SK-N-SH (cell line): Measurements from ENCODE around the gene CYP27A1.

ENCODE experiments used
- CHD2 ChIP-seq: fragments of 150-350 bp; IDR thresholded peaks from 2 replicates; pipeline ENCODE4 v1.6.1; 2018; ENCODE audit warnings: low read length; ENCODE audit not compliant: partially characterized antibody
- EP300 ChIP-seq, 2 experiments: IDR thresholded peaks; 2 replicates each; pipeline versions ENCODE4 v1.4.0 to v1.6.1; 2012; ENCODE audit warnings: borderline replicate concordance in 1 of 2, low read depth in 1 of 2, low read length in 1 of 2
- EZH2phosphoT487 ChIP-seq: fragments of 200-600 bp; sonication (generic); IDR thresholded peaks from 2 replicates; pipeline ENCODE4 v1.6.1; 2017; ENCODE audit warnings: low read depth, mixed run types, mild to moderate bottlenecking, antibody characterized with exemption, moderate library complexity, borderline replicate concordance
- JUND ChIP-seq: IDR thresholded peaks from 2 replicates; pipeline ENCODE4 v1.4.0; 2012
- NFIC ChIP-seq: IDR thresholded peaks from 2 replicates; pipeline ENCODE4 v1.4.0; 2012; ENCODE audit warnings: borderline replicate concordance
- RXRA ChIP-seq: IDR thresholded peaks from 2 replicates; pipeline ENCODE4 v1.4.0; 2012; ENCODE audit warnings: low read depth, mild to moderate bottlenecking, borderline replicate concordance
- SMC3 ChIP-seq: IDR thresholded peaks from 2 replicates; pipeline ENCODE4 v1.6.1; 2012; ENCODE audit warnings: low read depth, low read length, improper control_type of control experiment
- TAF1 ChIP-seq: IDR thresholded peaks from 2 replicates; pipeline ENCODE4 v1.6.1; 2012; ENCODE audit warnings: low read depth, mild to moderate bottlenecking, low read length, moderate library complexity, borderline replicate concordance
- TF ChIP-seq, protein P1 (sequence below): fragments of 200-600 bp; sonication (generic); IDR thresholded peaks from 2 replicates; pipeline ENCODE4 v1.6.1; 2017; ENCODE audit warnings: antibody characterized with exemption, mild to moderate bottlenecking, moderate library complexity
- TF ChIP-seq, protein P2 (sequence below): IDR thresholded peaks from 2 replicates; pipeline ENCODE4 v1.6.1; 2012; ENCODE audit warnings: mild to moderate bottlenecking, low read depth, low read length, moderate library complexity
- TF ChIP-seq, protein P3 (sequence below): IDR thresholded peaks from 2 replicates; pipeline ENCODE4 v1.4.0; 2012; ENCODE audit warnings: low read depth, borderline replicate concordance
- TF ChIP-seq, protein P4 (sequence below): fragments of 150-350 bp; IDR thresholded peaks from 2 replicates; pipeline ENCODE4 v1.6.1; 2017; ENCODE audit warnings: antibody characterized with exemption, low read length, low read depth, borderline replicate concordance

DNA sequence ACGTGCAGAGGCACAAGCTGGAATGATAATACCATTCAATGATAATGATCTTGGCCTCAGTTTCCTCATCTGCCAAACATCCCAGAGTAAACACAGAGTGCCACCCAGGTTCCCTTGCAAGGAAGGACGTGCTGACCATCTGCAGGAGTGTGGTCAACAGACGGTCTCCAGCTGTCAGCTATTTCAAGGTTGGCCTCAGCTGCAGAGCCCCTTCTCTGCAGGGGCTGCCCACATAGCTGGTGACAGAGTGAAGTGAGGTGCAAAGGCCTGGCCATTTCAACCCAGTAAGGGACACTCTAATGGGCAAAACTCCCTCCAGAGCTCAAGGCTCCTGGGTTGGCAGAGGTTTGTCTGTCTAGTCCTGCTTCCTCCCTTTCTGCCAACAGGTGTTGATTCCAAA, 69.3 kb downstream of the CYP27A1 start:
- TF ChIP-seq, protein P1, sequence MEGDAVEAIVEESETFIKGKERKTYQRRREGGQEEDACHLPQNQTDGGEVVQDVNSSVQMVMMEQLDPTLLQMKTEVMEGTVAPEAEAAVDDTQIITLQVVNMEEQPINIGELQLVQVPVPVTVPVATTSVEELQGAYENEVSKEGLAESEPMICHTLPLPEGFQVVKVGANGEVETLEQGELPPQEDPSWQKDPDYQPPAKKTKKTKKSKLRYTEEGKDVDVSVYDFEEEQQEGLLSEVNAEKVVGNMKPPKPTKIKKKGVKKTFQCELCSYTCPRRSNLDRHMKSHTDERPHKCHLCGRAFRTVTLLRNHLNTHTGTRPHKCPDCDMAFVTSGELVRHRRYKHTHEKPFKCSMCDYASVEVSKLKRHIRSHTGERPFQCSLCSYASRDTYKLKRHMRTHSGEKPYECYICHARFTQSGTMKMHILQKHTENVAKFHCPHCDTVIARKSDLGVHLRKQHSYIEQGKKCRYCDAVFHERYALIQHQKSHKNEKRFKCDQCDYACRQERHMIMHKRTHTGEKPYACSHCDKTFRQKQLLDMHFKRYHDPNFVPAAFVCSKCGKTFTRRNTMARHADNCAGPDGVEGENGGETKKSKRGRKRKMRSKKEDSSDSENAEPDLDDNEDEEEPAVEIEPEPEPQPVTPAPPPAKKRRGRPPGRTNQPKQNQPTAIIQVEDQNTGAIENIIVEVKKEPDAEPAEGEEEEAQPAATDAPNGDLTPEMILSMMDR, result no peak
- no peak for TF ChIP-seq JUND
- TF ChIP-seq, protein P2, sequence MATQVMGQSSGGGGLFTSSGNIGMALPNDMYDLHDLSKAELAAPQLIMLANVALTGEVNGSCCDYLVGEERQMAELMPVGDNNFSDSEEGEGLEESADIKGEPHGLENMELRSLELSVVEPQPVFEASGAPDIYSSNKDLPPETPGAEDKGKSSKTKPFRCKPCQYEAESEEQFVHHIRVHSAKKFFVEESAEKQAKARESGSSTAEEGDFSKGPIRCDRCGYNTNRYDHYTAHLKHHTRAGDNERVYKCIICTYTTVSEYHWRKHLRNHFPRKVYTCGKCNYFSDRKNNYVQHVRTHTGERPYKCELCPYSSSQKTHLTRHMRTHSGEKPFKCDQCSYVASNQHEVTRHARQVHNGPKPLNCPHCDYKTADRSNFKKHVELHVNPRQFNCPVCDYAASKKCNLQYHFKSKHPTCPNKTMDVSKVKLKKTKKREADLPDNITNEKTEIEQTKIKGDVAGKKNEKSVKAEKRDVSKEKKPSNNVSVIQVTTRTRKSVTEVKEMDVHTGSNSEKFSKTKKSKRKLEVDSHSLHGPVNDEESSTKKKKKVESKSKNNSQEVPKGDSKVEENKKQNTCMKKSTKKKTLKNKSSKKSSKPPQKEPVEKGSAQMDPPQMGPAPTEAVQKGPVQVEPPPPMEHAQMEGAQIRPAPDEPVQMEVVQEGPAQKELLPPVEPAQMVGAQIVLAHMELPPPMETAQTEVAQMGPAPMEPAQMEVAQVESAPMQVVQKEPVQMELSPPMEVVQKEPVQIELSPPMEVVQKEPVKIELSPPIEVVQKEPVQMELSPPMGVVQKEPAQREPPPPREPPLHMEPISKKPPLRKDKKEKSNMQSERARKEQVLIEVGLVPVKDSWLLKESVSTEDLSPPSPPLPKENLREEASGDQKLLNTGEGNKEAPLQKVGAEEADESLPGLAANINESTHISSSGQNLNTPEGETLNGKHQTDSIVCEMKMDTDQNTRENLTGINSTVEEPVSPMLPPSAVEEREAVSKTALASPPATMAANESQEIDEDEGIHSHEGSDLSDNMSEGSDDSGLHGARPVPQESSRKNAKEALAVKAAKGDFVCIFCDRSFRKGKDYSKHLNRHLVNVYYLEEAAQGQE, result no peak
- TF ChIP-seq EP300 (IDR thresholded peaks at IDR 0.05; ENCODE audit: borderline replicate concordance in 1 of 2, low read depth in 1 of 2, low read length in 1 of 2), result no peak
- TF ChIP-seq, protein P3, sequence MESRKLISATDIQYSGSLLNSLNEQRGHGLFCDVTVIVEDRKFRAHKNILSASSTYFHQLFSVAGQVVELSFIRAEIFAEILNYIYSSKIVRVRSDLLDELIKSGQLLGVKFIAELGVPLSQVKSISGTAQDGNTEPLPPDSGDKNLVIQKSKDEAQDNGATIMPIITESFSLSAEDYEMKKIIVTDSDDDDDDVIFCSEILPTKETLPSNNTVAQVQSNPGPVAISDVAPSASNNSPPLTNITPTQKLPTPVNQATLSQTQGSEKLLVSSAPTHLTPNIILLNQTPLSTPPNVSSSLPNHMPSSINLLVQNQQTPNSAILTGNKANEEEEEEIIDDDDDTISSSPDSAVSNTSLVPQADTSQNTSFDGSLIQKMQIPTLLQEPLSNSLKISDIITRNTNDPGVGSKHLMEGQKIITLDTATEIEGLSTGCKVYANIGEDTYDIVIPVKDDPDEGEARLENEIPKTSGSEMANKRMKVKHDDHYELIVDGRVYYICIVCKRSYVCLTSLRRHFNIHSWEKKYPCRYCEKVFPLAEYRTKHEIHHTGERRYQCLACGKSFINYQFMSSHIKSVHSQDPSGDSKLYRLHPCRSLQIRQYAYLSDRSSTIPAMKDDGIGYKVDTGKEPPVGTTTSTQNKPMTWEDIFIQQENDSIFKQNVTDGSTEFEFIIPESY, result no peak
- TF ChIP-seq EZH2phosphoT487, result no peak
- TF ChIP-seq SMC3, result no peak
- no peak for TF ChIP-seq RXRA
- TF ChIP-seq NFIC, result no peak
- no peak for TF ChIP-seq CHD2
- TF ChIP-seq, protein P4, sequence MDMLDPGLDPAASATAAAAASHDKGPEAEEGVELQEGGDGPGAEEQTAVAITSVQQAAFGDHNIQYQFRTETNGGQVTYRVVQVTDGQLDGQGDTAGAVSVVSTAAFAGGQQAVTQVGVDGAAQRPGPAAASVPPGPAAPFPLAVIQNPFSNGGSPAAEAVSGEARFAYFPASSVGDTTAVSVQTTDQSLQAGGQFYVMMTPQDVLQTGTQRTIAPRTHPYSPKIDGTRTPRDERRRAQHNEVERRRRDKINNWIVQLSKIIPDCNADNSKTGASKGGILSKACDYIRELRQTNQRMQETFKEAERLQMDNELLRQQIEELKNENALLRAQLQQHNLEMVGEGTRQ, result no peak
- TF ChIP-seq TAF1, result no peak
